Measurements from ENCODE around the gene RNF166.

The RNF166 gene

GRCh38 chr16:88734361-88734728 is 28.1 kb upstream of the RNF166 start:
- Histone ChIP-seq H3K9me3 (ENCODE audit: control insufficient read depth, insufficient read depth, low read length) (no peaks in the 10 kb centered on the region), H3K36me3 (ENCODE audit: insufficient read depth, low read length) (no peaks in the 10 kb centered on the region), H3K4me1 (ENCODE audit: insufficient read depth, low read length) (no peaks in the 10 kb centered on the region; the same call in 1 of the 2 replicates)

GRCh38 chr16:88733630-88734360 is 27.6 kb upstream of the RNF166 start:
- Histone ChIP-seq H3K9ac (ENCODE audit: low read depth, low read length) (no peak overlapping the region), H3K4me1 (ENCODE audit: insufficient read depth, low read length) (no peaks in the 10 kb centered on the region; the same call in 1 of the 2 replicates), H3K36me3 (ENCODE audit: insufficient read depth, low read length) (no peaks in the 10 kb centered on the region), H3K9me3 (ENCODE audit: control insufficient read depth, insufficient read depth, low read length) (no peaks in the 10 kb centered on the region)

More at GRCh38 chr16:88734361-88734728, 28.1 kb upstream of the RNF166 start:
- no peak overlapping the region for H3K9ac ChIP-seq (ENCODE audit: low read depth, low read length)

- H3K36me3 ChIP-seq (ENCODE audit: insufficient read depth, low read length), result no peaks in the 10 kb centered on the region
- H3K9me3 ChIP-seq (ENCODE audit: control insufficient read depth, insufficient read depth, low read length), result no peaks in the 10 kb centered on the region
- H3K9ac ChIP-seq (ENCODE audit: low read depth, low read length), result no peak overlapping the region
- no peaks in the 10 kb centered on the region; the same call in 1 of the 2 replicates for H3K4me1 ChIP-seq (ENCODE audit: insufficient read depth, low read length)
Observed at GRCh38 chr16:88732961-88733294, 26.7 kb upstream of the RNF166 start.

- Histone ChIP-seq H3K4me1 (ENCODE audit: insufficient read depth, low read length) (no peaks in the 10 kb centered on the region), H3K36me3 (ENCODE audit: insufficient read depth, low read length) (no peaks in the 10 kb centered on the region), H3K9ac (ENCODE audit: low read depth, low read length) (no peak overlapping the region)
Observed at GRCh38 chr16:88732172-88732960, 26.2 kb upstream of the RNF166 start.

DNA sequence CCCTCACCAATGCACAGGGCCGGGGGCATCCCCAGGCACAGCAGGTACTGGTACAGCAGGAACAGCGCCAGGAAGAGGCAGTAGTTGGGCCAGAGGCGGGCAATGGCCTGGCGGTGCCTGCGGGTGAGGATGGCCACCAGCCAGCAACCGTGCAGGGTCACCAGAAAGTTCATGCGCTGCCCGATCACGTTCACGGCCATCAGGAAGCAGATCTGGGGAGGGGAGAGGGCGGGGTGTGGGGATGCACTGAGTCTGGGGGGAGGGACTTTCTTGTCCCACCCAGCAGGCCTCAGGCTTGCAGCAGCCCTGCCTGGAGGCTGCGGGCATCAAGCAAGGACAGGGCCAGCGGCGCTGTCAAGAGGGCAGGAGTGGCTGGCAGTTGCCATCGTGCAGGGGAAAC is 25.5 kb upstream of the RNF166 start:
- no peaks in the 10 kb centered on the region for H3K36me3 ChIP-seq (ENCODE audit: insufficient read depth, low read length)
- no peaks in the 10 kb centered on the region for H3K4me1 ChIP-seq (ENCODE audit: insufficient read depth, low read length)
- H3K9me3 ChIP-seq (ENCODE audit: control insufficient read depth, insufficient read depth, low read length), result no peaks in the 10 kb centered on the region
- H3K9ac ChIP-seq (ENCODE audit: low read depth, low read length), result no peak overlapping the region

More at GRCh38 chr16:88732172-88732960, 26.2 kb upstream of the RNF166 start:
- no peaks in the 10 kb centered on the region for H3K9me3 ChIP-seq (ENCODE audit: control insufficient read depth, insufficient read depth, low read length)

DNA sequence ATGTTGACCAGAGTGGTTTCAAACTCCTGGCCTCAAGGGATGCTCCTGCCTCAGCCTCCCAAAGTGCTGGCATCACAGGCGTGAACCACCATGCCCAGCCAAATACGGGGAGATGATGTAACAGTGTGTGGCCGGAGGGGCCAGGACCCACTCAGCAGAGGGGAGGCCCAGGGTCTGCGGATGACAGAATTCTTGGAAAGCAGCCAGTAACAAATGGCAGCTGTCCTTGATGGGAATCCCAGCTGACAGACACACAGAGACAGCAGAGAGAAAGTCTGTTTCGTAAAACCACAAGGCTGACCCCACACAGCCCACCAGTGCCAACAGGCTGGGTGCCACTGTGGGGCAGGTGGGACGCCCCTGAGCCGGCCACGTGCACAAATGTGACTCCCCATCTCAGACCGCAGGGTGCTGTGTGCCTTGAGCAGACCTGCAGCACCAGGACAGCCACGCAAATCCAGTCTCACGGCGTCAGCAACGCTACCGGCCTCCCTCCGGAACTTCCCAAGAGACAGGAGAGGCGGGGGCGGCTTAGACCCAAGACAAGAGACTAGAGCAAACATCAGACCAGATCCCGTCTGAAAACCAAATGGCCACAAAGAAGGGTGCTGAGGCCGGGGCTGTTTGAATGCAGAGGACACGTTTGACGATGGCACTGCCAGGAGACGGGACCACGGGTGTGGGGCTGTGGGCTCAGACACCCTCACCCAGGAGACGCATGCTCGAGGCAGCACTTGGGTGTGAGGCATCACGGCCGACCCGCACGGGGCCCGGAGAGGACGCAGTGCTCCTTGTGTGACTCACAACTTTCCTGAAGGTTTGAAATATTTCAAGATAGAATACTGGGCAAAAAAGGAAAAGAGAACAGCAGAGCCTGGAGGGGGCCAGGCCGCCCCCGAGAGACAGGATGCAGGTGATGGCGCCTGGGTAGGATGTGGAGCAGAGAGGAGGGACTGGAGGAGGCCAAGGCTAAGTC is 24.7 kb upstream of the RNF166 start:
- Histone ChIP-seq H3K9me3 (ENCODE audit: control insufficient read depth, insufficient read depth, low read length) (no peaks in the 10 kb centered on the region), H3K36me3 (ENCODE audit: insufficient read depth, low read length) (no peaks in the 10 kb centered on the region), H3K4me1 (ENCODE audit: insufficient read depth, low read length) (no peaks in the 10 kb centered on the region), H3K9ac (ENCODE audit: low read depth, low read length) (no peak overlapping the region)

- Histone ChIP-seq H3K36me3 (ENCODE audit: insufficient read depth, low read length) (no peaks in the 10 kb centered on the region), H3K4me1 (ENCODE audit: insufficient read depth, low read length) (no peaks in the 10 kb centered on the region), H3K9me3 (ENCODE audit: control insufficient read depth, insufficient read depth, low read length) (no peaks in the 10 kb centered on the region), H3K9ac (ENCODE audit: low read depth, low read length) (no peak overlapping the region)
Observed at GRCh38 chr16:88727871-88728270, 21.7 kb upstream of the RNF166 start.

DNA sequence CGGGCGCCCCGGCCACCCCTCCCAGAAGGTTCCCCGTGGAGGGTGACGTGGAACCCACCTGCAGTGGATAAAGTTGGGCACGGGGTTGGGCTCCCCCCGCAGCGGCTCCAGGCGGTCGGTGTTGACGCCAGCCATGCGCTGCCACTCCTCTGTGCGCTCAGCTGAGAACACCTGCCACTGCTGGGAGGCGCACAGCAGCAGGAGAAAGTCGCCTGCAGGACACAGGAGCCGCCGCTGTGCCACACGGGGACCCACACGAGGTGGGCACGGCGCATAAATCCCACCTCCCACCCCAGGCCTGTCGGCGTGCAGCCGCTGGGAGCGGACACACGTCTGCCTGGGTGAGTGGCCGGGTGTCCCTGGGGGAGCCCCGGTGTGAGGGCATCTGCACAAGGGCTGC is 20.8 kb upstream of the RNF166 start:
- H3K9ac ChIP-seq (ENCODE audit: low read depth, low read length), result no peak overlapping the region
- H3K9me3 ChIP-seq (ENCODE audit: control insufficient read depth, insufficient read depth, low read length), result no peaks in the 10 kb centered on the region
- no peaks in the 10 kb centered on the region for H3K36me3 ChIP-seq (ENCODE audit: insufficient read depth, low read length)
- no peaks in the 10 kb centered on the region for H3K4me1 ChIP-seq (ENCODE audit: insufficient read depth, low read length)

- no peaks in the 10 kb centered on the region for H3K36me3 ChIP-seq (ENCODE audit: insufficient read depth, low read length)
- H3K9me3 ChIP-seq (ENCODE audit: control insufficient read depth, insufficient read depth, low read length), result no peaks in the 10 kb centered on the region
- H3K4me1 ChIP-seq (ENCODE audit: insufficient read depth, low read length), result no peaks in the 10 kb centered on the region
- no peak overlapping the region for H3K9ac ChIP-seq (ENCODE audit: low read depth, low read length)
Observed at GRCh38 chr16:88726408-88726749, 20.2 kb upstream of the RNF166 start.

DNA sequence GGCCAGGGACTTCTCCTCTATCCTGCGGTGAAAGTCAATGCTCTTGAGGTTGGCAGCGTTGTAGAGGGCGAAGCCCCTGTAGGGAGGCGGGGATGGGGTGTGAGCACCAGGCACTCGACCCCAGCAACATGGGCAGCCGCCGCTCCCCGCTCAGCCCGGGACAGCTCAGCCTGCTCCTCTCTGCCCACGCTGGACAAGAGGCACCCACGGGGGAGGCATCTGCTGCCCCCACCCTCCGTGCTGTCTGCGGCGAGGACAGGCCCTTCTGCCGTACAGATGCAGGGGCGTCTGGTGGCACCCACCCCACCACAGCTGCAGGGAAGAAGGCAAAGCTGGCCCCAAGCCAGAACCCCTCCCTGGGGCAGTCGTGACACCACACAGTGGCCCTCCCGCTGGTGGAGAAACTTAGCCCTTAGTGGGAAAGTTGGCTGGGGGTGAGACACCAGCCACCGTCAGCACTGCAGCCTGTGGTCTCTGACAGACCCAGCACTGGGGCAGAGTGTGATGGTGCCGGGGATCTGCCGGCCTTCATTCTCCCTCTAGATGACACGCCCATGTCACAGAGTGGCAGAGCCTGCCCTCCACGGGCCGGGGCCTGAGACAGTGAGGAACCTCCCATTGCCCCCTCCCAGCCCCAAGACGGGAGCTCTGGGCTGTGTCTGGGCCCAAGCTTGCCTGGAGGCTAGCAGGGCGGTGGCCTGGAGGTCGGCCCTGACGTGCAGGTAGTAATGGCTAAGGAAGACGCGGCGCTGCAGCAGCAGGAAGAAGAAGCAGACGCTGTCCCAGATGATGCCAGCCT is 19.6 kb upstream of the RNF166 start:
- Histone ChIP-seq H3K9me3 (ENCODE audit: control insufficient read depth, insufficient read depth, low read length) (no peaks in the 10 kb centered on the region), H3K36me3 (ENCODE audit: insufficient read depth, low read length) (no peaks in the 10 kb centered on the region)

DNA sequence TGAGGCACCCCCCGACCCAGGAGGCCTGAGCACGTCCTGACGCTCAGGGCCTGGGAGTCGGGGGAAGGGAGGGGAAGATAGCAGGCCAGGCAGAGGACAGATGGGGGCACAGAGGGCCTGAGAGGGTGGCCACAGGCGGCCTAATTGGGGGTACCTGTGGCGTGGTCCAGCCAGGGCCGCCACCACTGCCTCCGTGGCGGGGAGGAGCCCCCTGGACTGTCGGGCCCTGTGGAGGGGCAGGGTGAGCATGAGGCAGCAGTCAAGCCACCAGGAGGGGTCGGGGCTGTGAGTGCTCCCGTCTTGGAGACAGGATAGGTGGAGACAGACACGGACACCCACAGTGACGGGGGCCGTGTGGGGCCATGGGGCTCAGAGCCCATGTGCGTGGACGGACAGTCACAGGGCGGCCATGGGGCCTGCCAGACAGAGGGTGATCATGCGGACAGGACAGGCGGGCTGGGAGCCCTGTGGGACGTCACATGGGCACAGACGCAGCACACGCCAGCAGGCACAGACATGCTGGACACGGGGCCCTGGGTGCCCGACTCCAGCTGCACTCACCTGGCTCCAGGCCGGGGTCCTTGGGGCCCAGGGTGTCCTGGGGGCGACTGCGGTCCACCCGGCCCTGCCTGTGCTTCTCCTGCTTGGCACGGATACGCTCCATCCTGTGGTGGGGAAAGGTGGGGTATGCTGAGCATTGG is 18.8 kb upstream of the RNF166 start:
- no peaks in the 10 kb centered on the region for H3K9me3 ChIP-seq (ENCODE audit: control insufficient read depth, insufficient read depth, low read length)
- H3K9ac ChIP-seq (ENCODE audit: low read depth, low read length), result no peak overlapping the region
- no peaks in the 10 kb centered on the region for H3K4me1 ChIP-seq (ENCODE audit: insufficient read depth, low read length)
- no peaks in the 10 kb centered on the region for H3K36me3 ChIP-seq (ENCODE audit: insufficient read depth, low read length)

More for the DNA sequence above, 19.6 kb upstream of the RNF166 start:
- no peaks in the 10 kb centered on the region for H3K4me1 ChIP-seq (ENCODE audit: insufficient read depth, low read length)
- H3K9ac ChIP-seq (ENCODE audit: low read depth, low read length), result no peak overlapping the region

DNA sequence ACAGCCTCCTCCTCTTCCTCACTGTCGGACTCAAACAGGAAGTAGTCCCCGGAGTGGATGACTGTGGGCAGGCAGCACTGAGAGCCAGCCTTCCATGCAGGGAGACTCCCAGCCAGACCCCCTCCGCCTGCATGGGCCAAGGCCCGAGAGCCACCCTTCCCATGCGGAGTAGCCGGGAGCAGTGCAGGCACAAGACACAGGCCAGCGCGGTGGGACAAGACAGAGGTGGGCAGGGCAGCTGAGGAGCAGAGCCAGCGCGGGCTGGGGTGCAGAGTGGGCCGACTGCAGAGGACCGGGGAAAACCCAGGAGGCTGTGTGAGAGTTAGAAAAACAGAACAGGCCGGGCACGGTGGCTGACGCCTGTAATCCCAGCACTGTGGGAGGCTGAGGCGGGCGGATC is 17.7 kb upstream of the RNF166 start:
- Histone ChIP-seq H3K9ac (ENCODE audit: low read depth, low read length) (no peak overlapping the region), H3K36me3 (ENCODE audit: insufficient read depth, low read length) (no peaks in the 10 kb centered on the region), H3K4me1 (ENCODE audit: insufficient read depth, low read length) (no peaks in the 10 kb centered on the region), H3K9me3 (ENCODE audit: control insufficient read depth, insufficient read depth, low read length) (no peaks in the 10 kb centered on the region)

GRCh38 chr16:88723507-88723887 is 17.3 kb upstream of the RNF166 start:
- H3K9me3 ChIP-seq (ENCODE audit: control insufficient read depth, insufficient read depth, low read length), result no peaks in the 10 kb centered on the region
- no peaks in the 10 kb centered on the region for H3K36me3 ChIP-seq (ENCODE audit: insufficient read depth, low read length)

More at GRCh38 chr16:88723507-88723887, 17.3 kb upstream of the RNF166 start:
- H3K9ac ChIP-seq (ENCODE audit: low read depth, low read length), result no peak overlapping the region
- no peaks in the 10 kb centered on the region for H3K4me1 ChIP-seq (ENCODE audit: insufficient read depth, low read length)

All from ES-I3 (cell line).